GM12878 (cell line): ENCODE measurements around the gene TMEM214. TPM values are rescaled to one million over a fixed set of nuclear protein-coding genes. Genes with fewer than 3 reads are reported as not detected.

Experiments
- BRCA1 ChIP-seq: IDR thresholded peaks from 2 replicates; pipeline ENCODE4 v1.6.1; 2011; ENCODE audit warnings: low read depth, low read length, improper control_type of control experiment
- EED ChIP-seq: sonication (generic); IDR thresholded peaks from 2 replicates; pipeline ENCODE4 v1.6.1; 2016; ENCODE audit warnings: antibody characterized with exemption, low read depth
- FOS ChIP-seq: IDR thresholded peaks from 3 replicates; pipeline ENCODE4 v1.6.1; 2011; ENCODE audit warnings: borderline replicate concordance; ENCODE audit not compliant: insufficient read length; ENCODE audit errors: extremely low read depth
- FOXK2 ChIP-seq: fragments of 450-650 bp; IDR thresholded peaks from 2 replicates; pipeline ENCODE4 v1.6.1; 2017; ENCODE audit warnings: mild to moderate bottlenecking, moderate library complexity
- HCFC1 ChIP-seq: fragments of 150-350 bp; IDR thresholded peaks from 2 replicates; pipeline ENCODE4 v1.6.1; 2014; ENCODE audit warnings: low read length
- HDGF ChIP-seq: fragments of 450-650 bp; IDR thresholded peaks from 2 replicates; pipeline ENCODE4 v1.6.1; 2016; ENCODE audit warnings: antibody characterized with exemption
- JUNB ChIP-seq: IDR thresholded peaks from 2 replicates; pipeline ENCODE4 v1.6.1; 2016; ENCODE audit warnings: antibody characterized with exemption, mild to moderate bottlenecking
- MTA3 ChIP-seq: IDR thresholded peaks from 2 replicates; pipeline ENCODE4 v1.6.1; 2012; ENCODE audit warnings: low read length, inconsistent platforms, borderline replicate concordance
- MYC ChIP-seq: IDR thresholded peaks from 2 replicates; pipeline ENCODE4 v1.6.1; 2011; ENCODE audit warnings: mild to moderate bottlenecking, low read length, moderate library complexity, inconsistent platforms; ENCODE audit not compliant: insufficient read depth, insufficient replicate concordance, insufficient read length, severe bottlenecking
- NFXL1 ChIP-seq: fragments of 450-650 bp; IDR thresholded peaks from 2 replicates; pipeline ENCODE4 v1.6.1; 2017; ENCODE audit warnings: antibody characterized with exemption, mild to moderate bottlenecking, borderline replicate concordance
- POLR2AphosphoS2 ChIP-seq: IDR thresholded peaks from 2 replicates; pipeline ENCODE4 v1.6.1; 2011; ENCODE audit warnings: low read depth, mild to moderate bottlenecking, low read length, improper control_type of control experiment, moderate library complexity
- REST ChIP-seq: IDR thresholded peaks from 2 replicates; pipeline ENCODE4 v1.6.1; 2012; ENCODE audit warnings: mild to moderate bottlenecking, low read depth, low read length
- RUNX3 ChIP-seq: IDR thresholded peaks from 2 replicates; pipeline ENCODE4 v1.6.1; 2012; ENCODE audit warnings: low read length, inconsistent platforms
- SMAD5 ChIP-seq: IDR thresholded peaks from 2 replicates; pipeline ENCODE4 v1.6.1; 2016; ENCODE audit warnings: antibody characterized with exemption, low read depth
- SREBF1 ChIP-seq: IDR thresholded peaks from 2 replicates; pipeline ENCODE4 v1.6.1; 2012; ENCODE audit warnings: mild to moderate bottlenecking, low read length
- TCF3 ChIP-seq: IDR thresholded peaks from 2 replicates; pipeline ENCODE4 v1.6.1; 2012; ENCODE audit warnings: low read depth, mild to moderate bottlenecking, low read length, borderline replicate concordance; ENCODE audit not compliant: insufficient read depth
- YBX1 ChIP-seq: fragments of 450-650 bp; IDR thresholded peaks from 2 replicates; pipeline ENCODE4 v1.6.1; 2016; ENCODE audit warnings: antibody characterized with exemption
- ZNF622 ChIP-seq: fragments of 450-650 bp; IDR thresholded peaks from 2 replicates; pipeline ENCODE4 v1.6.1; 2017; ENCODE audit warnings: mild to moderate bottlenecking, inconsistent platforms
- ZSCAN29 ChIP-seq: fragments of 450-650 bp; IDR thresholded peaks from 2 replicates; pipeline ENCODE4 v1.6.1; 2017; ENCODE audit warnings: mild to moderate bottlenecking, moderate library complexity
- polyA plus RNA-seq, 11 experiments: library from polyadenylated mRNA; depleted of rRNA in 4 of 11; unstranded in 6 of 11; stranded (reverse) in 5 of 11; fragments of >200 nt; fragmentation: Nextera tagmentation in 4 of 11; fragmentation: Illumina TruSeq in 1 of 11; extraction: Ambion mirVana in 4 of 11; extraction: Trizol in 1 of 11; gene quantifications; 1 replicate in 1 of 11; 2 replicates in 10 of 11; pipeline versions ENCODE4 v1.2.1 to v1.2.3, GENCODE V29; 2011 to 2016; ENCODE audit warnings: inconsistent platforms in 2 of 11, missing spikeins in 2 of 11, low read depth in 1 of 11
- total RNA-seq, 4 experiments: library from RNA; depleted of rRNA in 3 of 4; stranded (reverse); fragments of >200 nt in 3 of 4; fragmentation: Illumina TruSeq in 1 of 4; extraction: Trizol in 1 of 4; gene quantifications; 2 replicates each; pipeline versions ENCODE4 v1.2.1 to v1.2.3, GENCODE V29; 2013 to 2021
- TF ChIP-seq, protein P1 (sequence below): fragments of 450-650 bp; conservative IDR thresholded peaks from 2 replicates; pipeline ENCODE4 v1.6.1; 2017; ENCODE audit warnings: mild to moderate bottlenecking, moderate library complexity
- TF ChIP-seq, protein P2 (sequence below): fragments of 450-650 bp; IDR thresholded peaks from 2 replicates; pipeline ENCODE4 v1.6.1; 2018; ENCODE audit warnings: mild to moderate bottlenecking, low read depth, moderate library complexity; ENCODE audit not compliant: partially characterized antibody
- TF ChIP-seq, protein P3 (sequence below): IDR thresholded peaks from 2 replicates; pipeline ENCODE4 v1.6.1; 2011; ENCODE audit warnings: low read depth, low read length, improper control_type of control experiment, borderline replicate concordance

The TMEM214 gene
- total and polyA plus RNA-seq, 10 of the 15 experiments (the other 5 are each of a cell fraction or from before 2014, with no cell fraction given): 10.4 to 79.2 (median 45.0) TPM

DNA sequence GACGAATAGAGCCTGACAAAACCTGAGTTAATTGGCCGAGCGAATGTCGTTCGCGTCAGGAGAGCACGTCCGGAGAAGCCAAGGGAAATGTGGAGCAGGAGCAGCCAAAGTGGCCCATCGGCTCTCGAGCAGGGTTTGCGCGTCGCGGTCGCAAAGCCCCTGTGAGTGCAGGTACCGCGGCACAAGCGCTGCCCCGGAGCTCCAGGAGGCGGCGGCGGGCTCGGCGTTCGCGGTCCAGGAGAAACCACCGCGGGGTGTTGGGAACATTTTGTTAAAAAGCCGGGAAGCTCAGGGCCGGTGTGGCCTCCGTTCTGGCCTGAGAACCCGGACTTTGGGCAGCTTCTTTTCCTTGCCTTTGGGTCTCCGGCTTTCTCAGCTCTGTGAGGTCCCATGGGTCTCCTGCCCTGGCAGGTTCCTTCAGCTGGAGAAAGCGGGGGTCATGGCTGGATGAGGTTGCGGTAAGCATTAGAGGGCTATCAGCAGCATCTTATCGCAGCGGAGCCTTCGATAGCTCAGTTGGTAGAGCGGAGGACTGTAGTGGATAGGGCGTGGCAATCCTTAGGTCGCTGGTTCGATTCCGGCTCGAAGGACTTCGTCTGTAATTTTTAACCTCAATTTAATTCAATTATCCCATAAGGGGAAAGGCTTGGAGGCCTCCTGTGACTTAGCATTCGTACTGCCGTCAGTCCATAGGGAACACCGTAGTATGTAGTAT lies 17.7 kb downstream of the TMEM214 start (continued):
- 0 out of 2 replicates have a peak, but pooled peaks have one; percentile 2 for TF ChIP-seq REST
- TF ChIP-seq, protein P1, sequence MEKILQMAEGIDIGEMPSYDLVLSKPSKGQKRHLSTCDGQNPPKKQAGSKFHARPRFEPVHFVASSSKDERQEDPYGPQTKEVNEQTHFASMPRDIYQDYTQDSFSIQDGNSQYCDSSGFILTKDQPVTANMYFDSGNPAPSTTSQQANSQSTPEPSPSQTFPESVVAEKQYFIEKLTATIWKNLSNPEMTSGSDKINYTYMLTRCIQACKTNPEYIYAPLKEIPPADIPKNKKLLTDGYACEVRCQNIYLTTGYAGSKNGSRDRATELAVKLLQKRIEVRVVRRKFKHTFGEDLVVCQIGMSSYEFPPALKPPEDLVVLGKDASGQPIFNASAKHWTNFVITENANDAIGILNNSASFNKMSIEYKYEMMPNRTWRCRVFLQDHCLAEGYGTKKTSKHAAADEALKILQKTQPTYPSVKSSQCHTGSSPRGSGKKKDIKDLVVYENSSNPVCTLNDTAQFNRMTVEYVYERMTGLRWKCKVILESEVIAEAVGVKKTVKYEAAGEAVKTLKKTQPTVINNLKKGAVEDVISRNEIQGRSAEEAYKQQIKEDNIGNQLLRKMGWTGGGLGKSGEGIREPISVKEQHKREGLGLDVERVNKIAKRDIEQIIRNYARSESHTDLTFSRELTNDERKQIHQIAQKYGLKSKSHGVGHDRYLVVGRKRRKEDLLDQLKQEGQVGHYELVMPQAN: no peak; the same call in 1 of the 2 replicates
- 0 out of 2 replicates have a peak, but pooled peaks have one; percentile 9 for TF ChIP-seq JUNB
- 0 out of 2 replicates have a peak, but pooled peaks have one; percentile 47 for TF ChIP-seq POLR2AphosphoS2
- TF ChIP-seq, protein P2, sequence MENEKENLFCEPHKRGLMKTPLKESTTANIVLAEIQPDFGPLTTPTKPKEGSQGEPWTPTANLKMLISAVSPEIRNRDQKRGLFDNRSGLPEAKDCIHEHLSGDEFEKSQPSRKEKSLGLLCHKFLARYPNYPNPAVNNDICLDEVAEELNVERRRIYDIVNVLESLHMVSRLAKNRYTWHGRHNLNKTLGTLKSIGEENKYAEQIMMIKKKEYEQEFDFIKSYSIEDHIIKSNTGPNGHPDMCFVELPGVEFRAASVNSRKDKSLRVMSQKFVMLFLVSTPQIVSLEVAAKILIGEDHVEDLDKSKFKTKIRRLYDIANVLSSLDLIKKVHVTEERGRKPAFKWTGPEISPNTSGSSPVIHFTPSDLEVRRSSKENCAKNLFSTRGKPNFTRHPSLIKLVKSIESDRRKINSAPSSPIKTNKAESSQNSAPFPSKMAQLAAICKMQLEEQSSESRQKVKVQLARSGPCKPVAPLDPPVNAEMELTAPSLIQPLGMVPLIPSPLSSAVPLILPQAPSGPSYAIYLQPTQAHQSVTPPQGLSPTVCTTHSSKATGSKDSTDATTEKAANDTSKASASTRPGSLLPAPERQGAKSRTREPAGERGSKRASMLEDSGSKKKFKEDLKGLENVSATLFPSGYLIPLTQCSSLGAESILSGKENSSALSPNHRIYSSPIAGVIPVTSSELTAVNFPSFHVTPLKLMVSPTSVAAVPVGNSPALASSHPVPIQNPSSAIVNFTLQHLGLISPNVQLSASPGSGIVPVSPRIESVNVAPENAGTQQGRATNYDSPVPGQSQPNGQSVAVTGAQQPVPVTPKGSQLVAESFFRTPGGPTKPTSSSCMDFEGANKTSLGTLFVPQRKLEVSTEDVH: no peak
- no peak for TF ChIP-seq FOS
- no peak for TF ChIP-seq HDGF
- peak; percentile 95 for TF ChIP-seq ZSCAN29
- peak; percentile 60; the same call in 1 of the 2 replicates for TF ChIP-seq RUNX3
- TF ChIP-seq YBX1: no peak
- peak; percentile 64 for TF ChIP-seq FOXK2
- TF ChIP-seq EED: no peak; the same call in 1 of the 2 replicates
- no peak for TF ChIP-seq NFXL1
- TF ChIP-seq SREBF1: no peak
- peak; percentile 23; the same call in 1 of the 2 replicates for TF ChIP-seq TCF3
- TF ChIP-seq, protein P3, sequence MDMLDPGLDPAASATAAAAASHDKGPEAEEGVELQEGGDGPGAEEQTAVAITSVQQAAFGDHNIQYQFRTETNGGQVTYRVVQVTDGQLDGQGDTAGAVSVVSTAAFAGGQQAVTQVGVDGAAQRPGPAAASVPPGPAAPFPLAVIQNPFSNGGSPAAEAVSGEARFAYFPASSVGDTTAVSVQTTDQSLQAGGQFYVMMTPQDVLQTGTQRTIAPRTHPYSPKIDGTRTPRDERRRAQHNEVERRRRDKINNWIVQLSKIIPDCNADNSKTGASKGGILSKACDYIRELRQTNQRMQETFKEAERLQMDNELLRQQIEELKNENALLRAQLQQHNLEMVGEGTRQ: no peak
- no peak for TF ChIP-seq BRCA1
- TF ChIP-seq MTA3: no peak; the same call in 1 of the 2 replicates
- TF ChIP-seq MYC: no peak
- TF ChIP-seq HCFC1: peak; percentile 57
- TF ChIP-seq ZNF622: no peak
- 0 out of 2 replicates have a peak, but pooled peaks have one; percentile 28 for TF ChIP-seq SMAD5
